GM21528 (cell line): ENCODE results near the gene CACNB2.

ENCODE experiments used
- ATAC-seq: cut with Tn5 transposase; IDR thresholded peaks from one replicate; pipeline ENCODE4 v1.9.1; 2021; ENCODE audit warnings: mild to moderate bottlenecking, moderate library complexity; ENCODE audit not compliant: unreplicated experiment, low FRiP score

Gene CACNB2

DNA sequence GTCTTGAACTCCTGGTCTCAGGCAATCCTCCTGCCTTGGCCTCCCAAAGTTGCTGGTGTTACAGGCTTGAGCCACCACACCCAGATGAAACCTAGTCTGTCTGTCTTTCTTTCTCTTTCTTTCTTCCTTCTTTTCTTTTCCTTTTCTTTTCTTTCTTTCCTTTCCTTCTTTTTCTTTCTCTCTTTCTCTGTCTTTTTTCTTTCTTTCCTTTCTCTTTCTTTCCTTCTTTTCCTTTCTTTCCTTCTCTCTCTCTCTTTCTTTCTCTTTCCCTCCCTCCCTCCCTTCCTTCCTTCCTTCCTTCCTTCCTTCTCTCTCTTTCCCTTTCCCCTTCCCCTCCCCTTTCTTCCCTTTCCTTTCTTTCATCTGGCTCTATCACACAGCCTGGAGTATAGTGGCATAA is 185.2 kb downstream of the CACNB2 start:
- ATAC-seq: no peak

DNA sequence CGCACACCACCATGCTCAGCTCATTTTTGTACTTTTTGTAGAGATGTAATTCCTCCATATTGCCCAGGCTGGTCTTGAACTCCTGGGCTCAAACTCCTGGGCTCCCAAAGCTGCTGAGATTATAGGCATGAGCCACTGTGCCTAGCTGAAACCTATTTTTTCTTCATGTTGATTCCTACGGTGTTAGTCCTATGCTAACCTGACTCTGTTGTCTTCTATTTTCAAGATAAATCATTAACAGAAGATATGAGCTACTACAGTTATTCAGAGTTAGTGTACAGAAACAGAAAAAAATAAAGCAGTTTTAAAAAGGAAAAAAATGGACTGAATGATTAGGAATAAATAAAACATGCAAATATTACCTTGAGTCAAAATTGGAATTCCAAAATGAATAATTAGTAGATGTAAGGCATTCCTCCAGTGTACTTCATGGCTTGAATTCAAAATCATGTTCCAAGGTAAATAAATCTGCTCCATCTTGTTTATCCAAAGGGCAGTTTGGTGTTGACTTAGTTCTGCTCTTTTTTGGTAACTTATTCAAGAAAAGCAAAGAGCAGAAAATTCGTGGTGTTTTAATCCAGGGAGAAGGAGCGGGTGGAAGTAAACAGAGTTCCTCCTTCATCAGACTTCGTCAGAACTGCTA is 185.8 kb downstream of the CACNB2 start:
- no peak for ATAC-seq

DNA sequence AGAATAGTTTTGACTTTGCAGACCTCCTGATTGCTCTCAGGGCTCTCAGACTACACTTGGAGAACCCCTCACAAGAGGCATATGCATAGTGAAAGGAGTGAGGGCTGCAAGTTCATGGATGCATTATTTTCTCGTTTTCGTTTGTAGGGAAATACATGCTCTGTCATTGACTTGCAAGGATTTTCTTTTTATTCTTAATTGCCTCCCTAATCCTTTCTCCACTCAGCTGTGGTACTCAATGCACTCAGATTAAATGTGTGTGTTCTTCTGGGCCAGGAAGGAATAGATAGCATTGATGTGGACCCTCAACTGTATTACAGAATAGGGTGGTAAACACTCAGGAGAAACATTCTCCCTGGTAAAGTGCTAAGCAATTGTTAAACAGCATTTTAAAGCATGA is 188.7 kb downstream of the CACNB2 start:
- ATAC-seq: no peak

- ATAC-seq: no peak
Measured at GRCh38 chr10:18332048-18332447, 191.8 kb downstream of the CACNB2 start.

GRCh38 chr10:18332484-18332883 is 192.3 kb downstream of the CACNB2 start:
- ATAC-seq: no peak

DNA sequence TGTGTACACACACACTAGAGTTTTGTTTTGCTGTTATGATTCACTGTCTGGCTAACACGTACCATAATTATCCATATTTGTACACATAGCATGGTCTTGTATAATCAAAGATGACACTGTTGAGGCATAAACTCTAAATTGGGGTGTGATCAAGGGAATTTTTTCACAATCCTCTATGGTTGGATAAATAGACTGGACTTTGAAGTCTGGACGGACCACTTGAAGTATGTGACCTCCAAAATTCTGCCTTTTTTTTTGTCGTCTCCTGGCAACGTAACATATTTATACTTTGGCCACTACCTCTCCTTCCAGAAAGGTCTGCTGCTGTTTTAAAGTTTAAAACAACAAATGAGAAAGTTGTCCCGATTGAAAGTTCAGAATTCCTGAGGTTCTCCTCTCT is 193.4 kb downstream of the CACNB2 start:
- no peak for ATAC-seq

DNA sequence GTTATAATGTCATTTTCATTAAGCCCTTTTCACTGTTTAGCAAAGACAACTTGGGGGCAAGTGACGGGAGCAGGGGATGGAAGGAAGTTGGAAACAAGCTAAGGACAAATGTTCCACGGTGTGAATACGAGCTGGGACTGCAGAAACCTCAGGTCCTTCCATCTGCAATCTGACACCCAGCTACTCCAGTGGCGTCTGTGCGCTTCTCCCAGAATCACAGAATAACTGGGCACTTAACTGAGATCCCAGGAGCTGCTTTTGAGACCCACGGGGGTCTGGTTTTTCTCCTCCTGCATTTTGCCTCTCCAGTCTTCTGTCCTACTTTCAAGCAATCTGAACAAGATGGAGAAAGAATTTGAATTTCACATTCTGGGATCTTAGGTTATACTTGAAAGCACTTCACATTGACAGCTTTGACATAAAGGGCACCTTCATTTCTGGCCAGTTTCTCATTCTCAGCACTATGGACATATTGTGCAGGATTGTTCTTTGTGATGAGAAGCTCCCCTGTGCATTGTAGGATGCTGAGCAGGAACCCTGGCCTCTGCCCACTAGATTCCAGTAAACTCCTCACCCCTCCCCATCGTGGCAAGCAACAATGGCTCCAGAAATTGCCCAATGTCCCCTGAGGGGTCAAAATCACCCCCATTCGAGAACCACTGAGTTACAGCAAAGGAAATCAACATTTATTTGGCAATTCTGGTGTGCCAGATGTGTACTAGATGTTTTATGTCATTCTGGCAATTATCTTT is 194.1 kb downstream of the CACNB2 start:
- ATAC-seq: no peak

GRCh38 chr10:18340496-18341051 is 200.3 kb downstream of the CACNB2 start:
- no peak for ATAC-seq

- ATAC-seq: no peak
Measured at GRCh38 chr10:18341055-18341454, 200.8 kb downstream of the CACNB2 start.

- no peak for ATAC-seq
Measured at GRCh38 chr10:18343573-18343972, 203.3 kb downstream of the CACNB2 start.

- ATAC-seq: no peak
Measured at GRCh38 chr10:18345308-18345707, 205.1 kb downstream of the CACNB2 start.

DNA sequence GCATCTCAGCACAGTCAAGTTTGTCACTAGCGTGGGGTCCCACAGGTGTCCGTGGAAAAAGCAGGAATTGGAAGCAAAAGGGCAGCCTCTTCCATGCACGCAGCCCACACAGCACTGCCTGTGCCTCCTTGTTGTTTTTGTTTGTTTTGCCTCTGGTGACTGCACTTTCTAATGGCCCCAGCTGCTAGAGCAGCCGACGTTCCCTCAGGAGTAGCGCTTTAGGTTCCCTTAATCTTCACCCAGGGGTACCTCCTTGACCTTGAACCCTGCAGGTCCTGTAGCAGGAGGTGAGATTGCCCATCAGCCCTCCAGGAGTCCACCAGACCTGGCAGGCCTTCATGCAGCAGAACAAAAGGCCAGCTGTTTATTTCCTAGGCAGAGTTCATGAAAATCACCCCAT is 210.1 kb downstream of the CACNB2 start:
- no peak for ATAC-seq

- no peak for ATAC-seq
Measured at GRCh38 chr10:18351421-18351820, 211.2 kb downstream of the CACNB2 start.

DNA sequence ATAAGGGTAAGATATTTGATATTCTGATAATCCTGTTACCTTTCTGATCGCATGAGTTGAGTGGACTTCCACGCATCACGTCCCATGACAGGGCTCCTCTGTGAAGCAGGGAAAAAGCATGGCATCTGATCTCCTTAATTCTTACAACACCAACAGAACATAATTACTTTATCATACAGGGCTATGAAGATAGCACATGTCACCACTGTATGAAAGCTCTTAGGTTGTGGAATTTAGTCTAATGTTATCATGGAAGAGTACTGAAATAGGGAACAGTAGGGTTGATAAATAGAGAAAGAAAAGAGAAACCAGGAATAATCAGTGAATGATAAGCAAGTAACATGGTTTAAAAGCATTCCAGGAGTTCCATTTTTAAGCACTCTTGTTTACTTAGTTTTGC is 212.0 kb downstream of the CACNB2 start:
- ATAC-seq: no peak

GRCh38 chr10:18359812-18360211 is 219.6 kb downstream of the CACNB2 start:
- no peak for ATAC-seq

DNA sequence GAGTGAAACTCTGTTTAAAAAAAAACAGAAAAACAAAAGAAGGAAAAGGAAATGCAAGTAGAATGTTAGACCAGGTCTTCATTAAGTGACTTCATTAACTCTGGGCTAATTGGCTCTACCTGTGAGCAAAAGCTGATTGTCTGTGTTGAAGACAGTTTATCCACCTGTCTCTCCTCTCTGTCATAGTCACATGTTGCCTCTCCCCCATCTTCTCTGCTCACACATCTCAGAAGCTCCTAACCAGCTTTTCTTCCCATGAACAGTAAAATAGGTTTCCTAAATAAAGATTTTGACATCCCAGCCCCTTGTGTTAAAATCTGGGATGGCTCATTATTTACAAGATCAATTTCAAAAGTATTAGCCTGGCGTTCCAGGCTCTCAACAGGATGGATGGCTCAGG is 222.7 kb downstream of the CACNB2 start:
- ATAC-seq: no peak

- ATAC-seq: peak; percentile 71
Measured at GRCh38 chr10:18364987-18365775, 225.0 kb downstream of the CACNB2 start.

DNA sequence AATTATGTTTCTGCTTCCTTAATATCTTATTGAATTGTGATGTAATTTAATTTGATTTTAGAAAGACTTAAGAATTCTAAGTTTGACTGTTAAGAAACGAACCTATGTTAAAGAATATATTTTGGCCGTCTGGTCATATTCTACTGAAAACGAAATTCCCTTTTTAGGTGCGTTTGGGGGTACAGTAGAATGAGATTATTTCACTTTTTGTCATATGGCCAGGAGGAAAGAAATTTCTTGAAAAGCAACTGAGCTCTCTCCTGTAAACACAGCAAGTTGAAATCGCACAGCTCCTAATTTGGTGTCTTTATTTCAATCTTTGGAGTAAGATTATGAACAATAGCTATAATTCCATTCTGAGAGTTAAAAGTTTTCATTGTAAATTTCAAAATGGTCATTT is 227.6 kb downstream of the CACNB2 start:
- no peak for ATAC-seq

DNA sequence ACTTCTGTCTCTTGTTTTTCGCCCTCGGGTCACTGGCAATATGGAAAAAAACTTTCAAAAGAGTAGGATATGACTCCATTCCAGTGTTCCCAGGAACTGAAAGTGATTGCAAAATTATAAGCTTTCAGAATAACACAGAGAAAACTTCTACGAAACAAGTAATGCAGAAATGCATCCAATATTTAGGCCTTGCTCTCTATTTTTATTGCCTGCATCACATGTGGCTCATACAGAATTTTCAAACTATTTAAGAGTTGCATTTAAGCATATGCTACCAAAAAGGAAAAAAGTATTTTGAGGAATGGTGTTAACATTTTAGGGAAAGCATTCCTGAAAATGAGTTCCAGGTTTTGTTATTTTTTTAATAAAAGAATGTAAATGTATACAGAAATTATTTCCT is 228.0 kb downstream of the CACNB2 start:
- ATAC-seq: no peak

- no peak for ATAC-seq
Measured at GRCh38 chr10:18368682-18369081, 228.5 kb downstream of the CACNB2 start.

- ATAC-seq: no peak
Measured at GRCh38 chr10:18369859-18370473, 229.7 kb downstream of the CACNB2 start.
